HUES6 (cell line): Measurements from ENCODE around the gene PCDH9.

Source experiments
- H3K27ac ChIP-seq: 2 replicates; pipeline ENCODE4 v1.7.0; 2013; ENCODE audit warnings: low read depth, mild to moderate bottlenecking, low read length, inconsistent platforms
- H3K27me3 ChIP-seq: 2 replicates; pipeline ENCODE4 v1.6.1; 2013; ENCODE audit warnings: low read length; ENCODE audit not compliant: control insufficient read depth, insufficient read depth
- H3K36me3 ChIP-seq: 2 replicates; pipeline ENCODE4 v1.6.1; 2013; ENCODE audit warnings: low read length; ENCODE audit not compliant: control insufficient read depth, insufficient read depth
- H3K4me1 ChIP-seq: 2 replicates; pipeline ENCODE4 v1.6.1; 2013; ENCODE audit warnings: low read length; ENCODE audit not compliant: control insufficient read depth, insufficient read depth
- H3K4me3 ChIP-seq: 2 replicates; pipeline ENCODE4 v1.5.1; 2013; ENCODE audit warnings: low read depth, low read length
- H3K9ac ChIP-seq: one replicate; pipeline ENCODE4 v1.6.1; 2013; ENCODE audit warnings: mild to moderate bottlenecking, low read length
- H3K9me3 ChIP-seq: 2 replicates; pipeline ENCODE4 v1.6.1; 2013; ENCODE audit warnings: low read depth, low read length; ENCODE audit not compliant: control insufficient read depth, insufficient read depth

PCDH9 gene

DNA sequence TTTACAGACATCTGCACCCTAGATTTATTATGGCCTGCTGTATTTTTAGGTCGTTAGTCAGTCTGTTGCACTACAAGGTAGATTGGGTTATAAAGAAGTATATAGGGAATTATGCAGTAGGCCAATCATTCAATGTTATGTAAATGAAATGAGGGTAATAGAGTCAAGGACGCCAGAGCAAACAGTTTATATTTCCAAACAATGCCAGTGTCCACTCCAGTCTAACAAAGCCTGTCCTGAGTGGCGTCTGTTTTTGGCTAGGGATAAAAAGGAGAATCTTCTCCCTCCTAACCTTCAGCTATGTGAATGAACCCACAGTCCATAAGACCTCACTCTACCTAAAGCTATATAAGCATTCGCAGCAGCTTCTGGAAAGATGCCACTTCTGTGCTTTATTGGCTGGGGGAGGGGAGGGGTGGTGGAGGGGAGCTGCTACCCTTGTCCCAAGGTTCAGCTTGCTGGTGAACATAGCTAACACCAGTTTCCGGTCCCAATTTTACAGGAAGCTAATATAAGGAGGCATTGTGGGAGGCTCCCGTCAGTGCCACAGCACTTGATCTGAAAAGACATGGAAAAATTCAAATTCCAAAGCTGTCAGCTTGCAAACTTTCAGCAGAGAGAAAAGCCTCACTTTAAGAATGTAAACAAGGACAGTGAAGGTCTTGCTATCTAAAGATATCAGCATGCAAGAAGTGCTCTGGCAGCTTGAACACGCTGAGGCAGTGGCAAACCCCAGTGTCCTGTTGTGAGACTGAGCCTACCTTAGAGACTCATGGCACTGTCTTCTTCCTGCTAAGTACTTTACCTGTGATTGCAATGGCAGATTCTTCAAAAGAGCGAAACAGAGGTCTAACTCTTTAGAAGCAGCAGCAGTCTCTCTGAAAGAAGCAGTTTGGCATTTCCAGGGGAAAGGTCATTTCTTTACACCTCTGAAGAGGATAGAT, 369.9 kb downstream of the PCDH9 start:
- Histone ChIP-seq H3K9me3 (no peaks in the 10 kb centered on the region), H3K27ac (no peak overlapping the region), H3K27me3 (no peaks in the 10 kb centered on the region), H3K4me3 (no peak overlapping the region), H3K4me1 (peaks cover 25% of the 10 kb centered on the region), H3K36me3 (no peaks in the 10 kb centered on the region), H3K9ac (no peak overlapping the region)

GRCh38 chr13:66859078-66859477, 371.1 kb downstream of the PCDH9 start:
- H3K27ac ChIP-seq: no peak overlapping the region
- no peak overlapping the region for H3K4me3 ChIP-seq
- H3K27me3 ChIP-seq: no peaks in the 10 kb centered on the region
- no peak overlapping the region for H3K9ac ChIP-seq
- peaks cover 25% of the 10 kb centered on the region for H3K4me1 ChIP-seq
- no peaks in the 10 kb centered on the region for H3K36me3 ChIP-seq
- H3K9me3 ChIP-seq: no peaks in the 10 kb centered on the region

DNA sequence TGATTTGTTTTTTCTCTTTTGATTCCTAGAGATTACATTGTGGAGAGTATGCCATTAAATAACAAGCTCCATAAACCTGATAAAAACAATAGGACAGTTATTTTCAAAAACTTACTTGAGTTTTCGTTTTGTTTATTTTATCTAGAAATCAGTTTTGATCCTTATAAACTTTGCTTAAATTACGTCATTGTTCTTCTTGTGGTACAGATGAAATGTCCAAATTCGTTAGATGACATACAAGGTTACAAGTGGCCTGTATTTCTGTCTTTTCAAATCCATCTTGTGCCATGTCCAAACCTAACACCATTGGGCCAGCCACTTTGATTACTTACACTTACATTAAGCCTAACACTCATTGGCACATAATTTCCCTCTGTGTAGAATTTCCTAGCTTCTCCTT, 372.0 kb downstream of the PCDH9 start:
- Histone ChIP-seq H3K36me3 (no peaks in the 10 kb centered on the region), H3K9me3 (no peaks in the 10 kb centered on the region), H3K27ac (no peak overlapping the region), H3K4me1 (peaks cover 25% of the 10 kb centered on the region), H3K27me3 (no peaks in the 10 kb centered on the region), H3K9ac (no peak overlapping the region), H3K4me3 (no peak overlapping the region)

DNA sequence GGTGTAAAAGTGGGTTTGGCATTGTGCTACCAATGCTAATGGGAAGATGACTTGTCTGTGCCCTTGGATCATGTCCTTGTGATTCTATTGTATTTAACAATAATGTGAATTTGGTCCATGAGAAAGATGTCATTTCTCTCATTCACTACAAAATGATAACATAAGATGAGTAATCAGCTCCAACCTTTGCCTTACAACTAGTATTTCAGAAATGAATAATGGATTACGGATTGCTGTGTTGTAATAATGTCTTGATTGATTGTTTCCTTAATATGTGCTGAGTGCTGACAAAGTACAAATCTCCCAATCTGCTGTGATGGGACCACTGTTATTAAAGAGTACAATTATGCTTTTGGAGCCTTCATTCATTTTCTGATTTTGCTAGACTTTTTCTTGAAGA, 375.0 kb downstream of the PCDH9 start:
- H3K9ac ChIP-seq: no peak overlapping the region
- no peaks in the 10 kb centered on the region for H3K27me3 ChIP-seq
- peaks cover 15% of the 10 kb centered on the region for H3K4me1 ChIP-seq
- no peaks in the 10 kb centered on the region; the same call in 1 of the 2 replicates for H3K9me3 ChIP-seq
- H3K36me3 ChIP-seq: no peaks in the 10 kb centered on the region
- H3K27ac ChIP-seq: no peak overlapping the region
- H3K4me3 ChIP-seq: no peak overlapping the region

DNA sequence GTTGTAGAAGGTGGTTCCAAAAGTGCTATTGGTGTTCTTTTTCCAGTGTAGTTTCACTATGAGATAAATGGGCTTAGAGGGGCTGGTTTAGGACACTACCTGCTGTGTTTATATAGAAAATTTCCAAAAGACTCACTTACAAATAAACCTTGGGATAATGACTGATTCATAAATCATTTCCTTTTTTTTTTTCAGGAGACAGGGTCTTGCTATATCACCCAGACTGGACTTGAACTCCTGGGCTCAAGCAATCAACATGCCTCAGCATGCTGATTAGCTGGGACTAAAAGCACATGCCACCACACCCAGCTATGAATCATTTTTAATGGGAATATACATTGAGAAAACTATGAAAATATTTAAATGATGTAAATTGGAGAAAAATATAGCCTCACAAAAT, 376.6 kb downstream of the PCDH9 start:
- H3K9ac ChIP-seq: no peak overlapping the region
- no peaks in the 10 kb centered on the region for H3K27me3 ChIP-seq
- no peaks in the 10 kb centered on the region; the same call in 1 of the 2 replicates for H3K9me3 ChIP-seq
- no peaks in the 10 kb centered on the region for H3K4me1 ChIP-seq
- H3K4me3 ChIP-seq: no peak overlapping the region
- no peaks in the 10 kb centered on the region for H3K36me3 ChIP-seq
- H3K27ac ChIP-seq: no peak overlapping the region

DNA sequence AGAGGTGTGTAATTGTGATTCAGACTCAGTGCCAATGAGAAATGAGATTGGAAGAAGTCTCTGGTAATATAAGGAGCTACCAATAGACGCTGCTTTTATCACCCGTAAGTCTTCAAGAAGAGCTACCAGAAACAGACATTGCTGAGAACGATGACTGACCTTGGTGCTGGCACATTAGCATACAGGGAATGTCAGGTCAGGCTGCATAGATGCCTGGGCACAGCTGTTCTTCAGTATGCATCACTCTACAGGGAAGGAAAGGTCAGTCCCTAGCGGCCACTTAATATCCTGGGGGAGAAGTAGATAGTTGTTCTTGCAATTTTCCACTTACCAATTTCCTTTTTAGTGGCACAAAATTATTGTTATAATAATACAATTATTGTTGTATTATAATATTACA, 380.4 kb downstream of the PCDH9 start:
- Histone ChIP-seq H3K9ac (no peak overlapping the region), H3K4me1 (no peaks in the 10 kb centered on the region), H3K27me3 (no peaks in the 10 kb centered on the region)

DNA sequence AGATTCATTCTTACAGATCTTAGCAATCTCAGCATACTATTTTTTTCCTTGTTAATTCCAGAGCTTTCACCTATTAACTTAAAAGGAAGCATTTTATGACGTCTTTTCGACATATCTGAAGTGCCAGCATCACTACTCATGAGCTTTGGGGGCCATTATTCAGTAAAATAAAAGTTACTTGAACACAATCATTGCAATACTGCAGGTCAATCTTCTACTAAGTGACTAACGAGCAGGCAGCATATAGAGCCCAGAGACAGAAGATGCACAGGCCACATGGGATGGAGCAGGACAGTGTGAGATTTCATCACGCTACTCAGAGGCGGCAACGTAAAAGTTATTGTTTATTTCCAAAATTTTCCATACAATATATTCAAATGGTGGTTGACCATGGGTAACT, 382.6 kb downstream of the PCDH9 start:
- Histone ChIP-seq H3K4me1 (no peaks in the 10 kb centered on the region), H3K9me3 (no peaks in the 10 kb centered on the region; the same call in 1 of the 2 replicates), H3K36me3 (no peaks in the 10 kb centered on the region), H3K27me3 (no peaks in the 10 kb centered on the region), H3K9ac (no peak overlapping the region), H3K27ac (no peak overlapping the region), H3K4me3 (no peak overlapping the region)

More for the DNA sequence above, 380.4 kb downstream of the PCDH9 start:
- Histone ChIP-seq H3K9me3 (no peaks in the 10 kb centered on the region; the same call in 1 of the 2 replicates), H3K4me3 (no peak overlapping the region), H3K27ac (no peak overlapping the region), H3K36me3 (no peaks in the 10 kb centered on the region)

DNA sequence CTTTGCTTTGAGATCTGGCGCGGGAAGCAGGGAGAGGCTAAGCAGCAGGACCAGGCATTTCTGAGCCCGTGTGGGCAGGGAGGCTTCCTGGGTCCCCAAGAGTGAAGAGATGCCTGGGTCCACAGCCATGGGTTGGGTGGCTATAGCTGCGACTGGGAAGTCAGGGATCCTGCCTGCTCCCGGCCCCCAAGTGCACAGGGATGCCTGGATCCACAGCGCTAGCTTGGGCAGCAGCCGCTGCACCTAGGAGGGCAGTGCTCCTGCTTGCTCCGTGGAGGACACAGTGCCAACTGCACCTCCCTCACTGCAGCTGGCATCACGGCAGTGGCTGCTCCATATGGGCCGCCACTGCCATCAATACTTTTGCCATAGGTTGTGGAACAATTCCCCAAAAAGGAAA, 384.7 kb downstream of the PCDH9 start:
- no peaks in the 10 kb centered on the region for H3K4me1 ChIP-seq
- H3K27me3 ChIP-seq: no peaks in the 10 kb centered on the region
- H3K9me3 ChIP-seq: no peaks in the 10 kb centered on the region
- no peak overlapping the region for H3K27ac ChIP-seq
- H3K4me3 ChIP-seq: no peak overlapping the region
- no peaks in the 10 kb centered on the region for H3K36me3 ChIP-seq
- H3K9ac ChIP-seq: no peak overlapping the region

GRCh38 chr13:66844933-66845332, 385.2 kb downstream of the PCDH9 start:
- Histone ChIP-seq H3K36me3 (no peaks in the 10 kb centered on the region), H3K27me3 (no peaks in the 10 kb centered on the region), H3K4me3 (no peak overlapping the region), H3K9ac (no peak overlapping the region), H3K27ac (no peak overlapping the region), H3K4me1 (no peaks in the 10 kb centered on the region), H3K9me3 (no peaks in the 10 kb centered on the region)

DNA sequence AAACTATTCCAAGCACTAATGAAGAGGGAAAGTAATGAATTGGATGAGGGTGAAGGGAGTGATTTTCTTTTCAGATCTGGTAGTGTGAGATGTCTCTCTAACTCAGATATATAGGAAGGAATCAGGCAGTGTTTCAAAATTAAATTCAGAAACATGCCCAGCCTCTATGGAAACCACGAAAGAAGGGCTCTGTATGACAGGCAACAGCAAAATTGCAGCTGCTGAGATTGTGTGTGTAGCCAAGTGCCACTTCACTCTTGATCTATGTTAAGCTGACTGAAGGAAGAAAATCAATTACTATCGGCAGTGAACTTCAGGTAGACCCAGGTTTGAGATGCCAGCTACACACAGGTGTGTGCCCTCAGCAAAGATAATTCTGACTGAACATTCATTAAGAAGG, 387.4 kb downstream of the PCDH9 start:
- Histone ChIP-seq H3K36me3 (no peaks in the 10 kb centered on the region), H3K4me1 (no peaks in the 10 kb centered on the region), H3K27me3 (no peaks in the 10 kb centered on the region), H3K4me3 (no peak overlapping the region), H3K27ac (no peak overlapping the region), H3K9ac (no peak overlapping the region), H3K9me3 (no peaks in the 10 kb centered on the region)

- H3K27me3 ChIP-seq: no peaks in the 10 kb centered on the region
- no peak overlapping the region for H3K9ac ChIP-seq
- no peaks in the 10 kb centered on the region for H3K4me1 ChIP-seq
- no peak overlapping the region for H3K4me3 ChIP-seq
- no peaks in the 10 kb centered on the region for H3K36me3 ChIP-seq
- H3K9me3 ChIP-seq: no peaks in the 10 kb centered on the region
- H3K27ac ChIP-seq: no peak overlapping the region
These were observed 389.5 kb downstream of the PCDH9 start for GRCh38 chr13:66840621-66841020.
